Measurements from ENCODE around the gene AXL. TPM values are rescaled to one million over a fixed set of nuclear protein-coding genes. Genes with fewer than 3 reads are reported as not detected.

AXL gene
- total and polyA plus RNA-seq, 10 donors = 2.3 to 135 (median 61.5) TPM

GRCh38 chr19:41269055-41269454, 50.0 kb downstream of the AXL start:
- H3K36me3 ChIP-seq = peaks cover 15 to 75% (median 65%) of the 10 kb centered on the region in 6 donors
- no peak overlapping the region for H3K27ac ChIP-seq
- H3K4me3 ChIP-seq = no peak overlapping the region
- TF ChIP-seq CTCF (IDR thresholded peaks at IDR 0.05 in 8 of 11, conservative IDR thresholded peaks at IDR 0.05 in 3 of 11) = no peak
- no peak for TF ChIP-seq POLR2AphosphoS5 (IDR thresholded peaks at IDR 0.05)
- no peak for TF ChIP-seq POLR2A (IDR thresholded peaks at IDR 0.05)
- H3K27me3 ChIP-seq (replicated peaks in 1 of 7) = no peaks in the 10 kb centered on the region
- no peaks in the 10 kb centered on the region for H3K9me3 ChIP-seq
- H3K4me1 ChIP-seq = peaks cover 21 to 46% (median 34%) of the 10 kb centered on the region in 6 donors
- DNase-seq = no peak
- intact Hi-C loops (cut with DNase I; ENCODE audit: low total_unique reads) = loop anchor here (5.0 kb wide), 1 partner anchor 38 kb away; no protein-coding TSS in a partner anchor
- 95 to 98% (median 96%) methylated on average over 2 of the region's 2 CpGs for WGBS, 5 donors

- intact Hi-C loops (cut with DNase I; ENCODE audit: low total_unique reads) = loop anchor here (5.0 kb wide), 1 partner anchor 38 kb away; no protein-coding TSS in a partner anchor
- 74 to 86% (median 82%) methylated on average over 5 of the region's 5 CpGs for WGBS, 5 donors
- H3K27me3 ChIP-seq (replicated peaks in 1 of 7) = no peaks in the 10 kb centered on the region
These were observed 50.5 kb downstream of the AXL start for GRCh38 chr19:41269571-41269970.

GRCh38 chr19:41273076-41273475, 54.1 kb downstream of the AXL start:
- intact Hi-C loops (cut with DNase I; ENCODE audit: low total_unique reads) = no loop called here

More at GRCh38 chr19:41269571-41269970, 50.5 kb downstream of the AXL start:
- Histone ChIP-seq H3K27ac (no peak overlapping the region), H3K36me3 (peaks cover 15 to 80% (median 70%) of the 10 kb centered on the region in 6 donors), H3K9me3 (no peaks in the 10 kb centered on the region), H3K4me3 (no peak overlapping the region), H3K4me1 (peaks cover 21 to 47% (median 33%) of the 10 kb centered on the region in 6 donors)
- no peak for TF ChIP-seq POLR2AphosphoS5 (IDR thresholded peaks at IDR 0.05)
- TF ChIP-seq CTCF (IDR thresholded peaks at IDR 0.05 in 8 of 11, conservative IDR thresholded peaks at IDR 0.05 in 3 of 11) = no peak
- no peak for TF ChIP-seq POLR2A (IDR thresholded peaks at IDR 0.05)
- DNase-seq = no peak

GRCh38 chr19:41274802-41275201, 55.8 kb downstream of the AXL start:
- H3K27me3 ChIP-seq (replicated peaks in 1 of 7) = no peaks in the 10 kb centered on the region
- TF ChIP-seq POLR2AphosphoS5 (IDR thresholded peaks at IDR 0.05) (no peak), CTCF (IDR thresholded peaks at IDR 0.05 in 8 of 11, conservative IDR thresholded peaks at IDR 0.05 in 3 of 11) (no peak), POLR2A (IDR thresholded peaks at IDR 0.05) (no peak)
- no peaks in the 10 kb centered on the region for H3K9me3 ChIP-seq
- peaks cover 15 to 100% (median 100%) of the 10 kb centered on the region in 6 donors for H3K36me3 ChIP-seq
- no peak for DNase-seq
- WGBS, 5 donors = 94 to 96% (median 95%) methylated on average over 5 of the region's 5 CpGs
- H3K4me3 ChIP-seq = no peak overlapping the region
- H3K27ac ChIP-seq = no peak overlapping the region
- H3K4me1 ChIP-seq = peaks cover 0 to 14% (median 0%) of the 10 kb centered on the region in 6 donors
- intact Hi-C loops (cut with DNase I; ENCODE audit: low total_unique reads) = no loop called here

More at GRCh38 chr19:41273076-41273475, 54.1 kb downstream of the AXL start:
- Histone ChIP-seq H3K27ac (no peak overlapping the region), H3K9me3 (no peaks in the 10 kb centered on the region), H3K4me3 (no peak overlapping the region), H3K27me3 (replicated peaks in 1 of 7) (no peaks in the 10 kb centered on the region), H3K36me3 (peaks cover 18 to 100% (median 100%) of the 10 kb centered on the region in 6 donors), H3K4me1 (peaks cover 0 to 19% (median 4%) of the 10 kb centered on the region in 6 donors)
- TF ChIP-seq POLR2A (IDR thresholded peaks at IDR 0.05) (no peak), POLR2AphosphoS5 (IDR thresholded peaks at IDR 0.05) (peak in 2 of 3 donors; percentile 13 to 53)
- no peak for DNase-seq
- 87 to 96% (median 92%) methylated on average over 6 of the region's 6 CpGs for WGBS, 5 donors
